Muscle of arm (tissue), 12 donors: ENCODE measurements around the gene NTM. TPM values are rescaled to one million over a fixed set of nuclear protein-coding genes. Genes with fewer than 3 reads are reported as not detected.
A peak's percentile ranks its signal among the peaks of the same experiment; 100 is the strongest.

Experiments
- DNase-seq: peaks from one replicate; pipeline ENCODE4 v3.0.0-alpha.2; 2013
- polyA plus RNA-seq, 12 donors: library from polyadenylated mRNA; unstranded; fragments of 120-200 nt; gene quantifications; one replicate each; pipeline ENCODE4 v1.2.1, GENCODE V29; 2013; ENCODE audit not compliant: insufficient read length in 12 of 12

NTM gene
- polyA plus RNA-seq, 12 donors = 9.6 to 40.9 (median 22.3) TPM; not detected in 1

GRCh38 chr11:131822506-131822905, 452.1 kb downstream of the NTM start:
- DNase-seq = no peak

- DNase-seq = peak; percentile 17
These were observed 453.4 kb downstream of the NTM start for GRCh38 chr11:131823772-131824171.

GRCh38 chr11:131824771-131825170, 454.4 kb downstream of the NTM start:
- DNase-seq = no peak

GRCh38 chr11:131827430-131827829, 457.0 kb downstream of the NTM start:
- no peak for DNase-seq

GRCh38 chr11:131829725-131830124, 459.3 kb downstream of the NTM start:
- no peak for DNase-seq

GRCh38 chr11:131832079-131832478, 461.7 kb downstream of the NTM start:
- DNase-seq = no peak

GRCh38 chr11:131833366-131833765, 463.0 kb downstream of the NTM start:
- DNase-seq = no peak

GRCh38 chr11:131837562-131837961, 467.1 kb downstream of the NTM start:
- no peak for DNase-seq

- DNase-seq = no peak
These were observed 467.6 kb downstream of the NTM start for GRCh38 chr11:131838016-131838415.

- no peak for DNase-seq
These were observed 468.9 kb downstream of the NTM start for GRCh38 chr11:131839326-131839725.

GRCh38 chr11:131840545-131840944, 470.1 kb downstream of the NTM start:
- DNase-seq = no peak

GRCh38 chr11:131841028-131841427, 470.6 kb downstream of the NTM start:
- DNase-seq = no peak

- no peak for DNase-seq
These were observed 471.7 kb downstream of the NTM start for GRCh38 chr11:131841925-131842635.

- DNase-seq = no peak
These were observed 474.8 kb downstream of the NTM start for GRCh38 chr11:131845255-131845654.

- DNase-seq = no peak
These were observed 479.1 kb downstream of the NTM start for GRCh38 chr11:131849485-131849884.

- no peak for DNase-seq
These were observed 480.1 kb downstream of the NTM start for GRCh38 chr11:131850507-131850906.

GRCh38 chr11:131851964-131852755, 481.7 kb downstream of the NTM start:
- DNase-seq = no peak

- DNase-seq = no peak
These were observed 482.3 kb downstream of the NTM start for GRCh38 chr11:131852757-131853156.

- no peak for DNase-seq
These were observed 484.0 kb downstream of the NTM start for GRCh38 chr11:131854391-131854790.

GRCh38 chr11:131855320-131855719, 484.9 kb downstream of the NTM start:
- no peak for DNase-seq

GRCh38 chr11:131857246-131857645, 486.8 kb downstream of the NTM start:
- DNase-seq = no peak

- no peak for DNase-seq
These were observed 488.1 kb downstream of the NTM start for GRCh38 chr11:131858505-131858904.

- no peak for DNase-seq
These were observed 489.3 kb downstream of the NTM start for GRCh38 chr11:131859538-131860210.
